HG02642 (cell line): ENCODE measurements around the gene SFRP5.

ENCODE experiments used
- ATAC-seq: cut with Tn5 transposase; IDR thresholded peaks from one replicate; pipeline ENCODE4 v1.9.1; 2021; ENCODE audit warnings: mild to moderate bottlenecking; ENCODE audit not compliant: unreplicated experiment, poor library complexity

Gene SFRP5

GRCh38 chr10:97788552-97789442, 17.0 kb upstream of the SFRP5 start:
- ATAC-seq, result no peak

- ATAC-seq, result no peak
Observed at GRCh38 chr10:97785731-97786130, 13.9 kb upstream of the SFRP5 start.

DNA sequence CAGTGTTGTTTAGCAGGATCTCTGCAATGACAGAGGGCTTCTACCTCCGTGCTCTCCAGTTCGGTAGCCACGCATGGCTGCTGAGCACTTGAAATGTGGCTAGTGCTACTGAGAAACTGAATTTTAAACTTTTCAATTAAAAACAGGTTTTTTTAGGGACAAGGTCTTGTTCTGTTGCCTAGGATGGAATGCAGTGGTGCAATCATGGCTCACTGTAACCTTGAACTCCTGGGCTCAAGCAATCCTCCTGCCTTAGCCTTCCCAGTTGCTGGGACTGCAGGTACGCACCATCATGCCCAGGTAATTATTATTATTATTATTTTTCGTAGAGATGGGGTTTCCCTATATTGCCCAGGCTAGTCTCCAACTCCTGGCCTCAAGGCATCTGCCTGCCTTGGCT, 13.4 kb upstream of the SFRP5 start:
- ATAC-seq, result no peak

GRCh38 chr10:97784200-97784810, 12.5 kb upstream of the SFRP5 start:
- ATAC-seq, result no peak

- no peak for ATAC-seq
Observed at GRCh38 chr10:97782455-97783228, 10.8 kb upstream of the SFRP5 start.

GRCh38 chr10:97781618-97782331, 10.0 kb upstream of the SFRP5 start:
- no peak for ATAC-seq

- no peak for ATAC-seq
Observed at GRCh38 chr10:97780841-97781617, 9.2 kb upstream of the SFRP5 start.

GRCh38 chr10:97779975-97780374, 8.2 kb upstream of the SFRP5 start:
- ATAC-seq, result no peak

GRCh38 chr10:97779492-97779891, 7.7 kb upstream of the SFRP5 start:
- no peak for ATAC-seq

DNA sequence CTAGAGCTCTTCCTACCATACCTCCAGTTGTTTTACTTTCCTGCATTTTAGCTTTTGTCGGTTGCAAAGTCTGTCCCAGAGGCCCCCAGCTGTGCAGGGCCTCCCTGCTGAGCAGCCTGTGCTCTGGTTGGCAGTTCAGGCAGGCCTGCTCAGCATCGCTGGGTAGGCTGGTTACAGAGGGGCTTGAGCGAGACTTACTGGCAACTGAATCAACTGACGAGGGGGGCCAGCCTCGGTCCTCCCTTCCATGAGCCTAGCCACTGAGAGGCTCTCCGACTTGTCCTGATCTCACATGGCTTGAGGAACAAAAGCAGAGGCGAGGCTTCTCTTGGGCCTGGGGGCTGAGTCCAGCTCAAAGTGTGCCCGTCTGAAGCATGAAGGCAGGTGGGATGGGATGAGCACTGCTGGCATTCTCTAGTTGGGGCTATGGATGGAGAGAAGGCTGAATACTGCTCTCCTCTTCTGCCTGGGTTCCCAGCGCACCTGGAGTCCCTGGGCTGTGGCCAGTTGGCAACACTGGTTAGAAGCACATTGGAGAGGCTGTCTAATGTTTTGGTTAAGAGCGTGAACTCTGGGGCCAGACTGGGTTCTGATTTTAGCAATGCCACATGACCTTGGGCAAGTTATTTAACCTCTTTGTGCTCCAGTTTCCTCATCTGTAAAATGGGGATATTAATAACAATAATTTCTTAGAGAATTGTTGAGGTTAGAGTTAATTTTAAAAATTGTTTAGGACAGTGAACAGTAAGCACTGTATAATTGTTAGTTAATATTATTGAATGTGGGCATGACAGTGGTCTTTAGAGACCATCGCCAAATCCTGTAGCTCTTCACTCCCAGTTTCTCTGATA, 6.9 kb upstream of the SFRP5 start:
- ATAC-seq, result no peak

GRCh38 chr10:97777143-97777542, 5.3 kb upstream of the SFRP5 start:
- no peak for ATAC-seq

DNA sequence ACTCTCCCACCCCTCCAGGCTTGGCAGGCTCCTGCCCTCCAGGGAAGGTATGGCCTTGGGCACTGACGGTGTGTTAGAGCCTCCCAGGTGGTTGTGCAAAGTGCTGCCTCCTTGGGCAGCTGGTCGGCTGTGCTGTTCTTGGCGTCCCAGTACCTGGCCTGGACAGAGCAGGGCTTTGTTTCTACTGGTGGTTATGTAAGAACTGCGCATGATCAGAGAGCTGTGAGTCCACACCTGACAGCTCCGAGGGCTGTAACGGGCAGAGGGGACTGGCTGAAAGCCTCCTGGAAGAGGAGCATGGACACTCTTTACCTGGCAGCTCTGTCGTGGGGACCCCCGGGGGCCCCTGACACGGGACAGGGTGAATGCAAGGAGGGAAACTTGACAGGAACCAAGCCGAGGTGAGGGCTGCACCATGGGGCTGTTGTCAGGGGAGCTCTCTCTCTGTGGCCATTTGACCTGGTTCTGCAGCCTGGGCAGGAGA, 3.1 kb upstream of the SFRP5 start:
- ATAC-seq, result no peak

- no peak for ATAC-seq
Observed at GRCh38 chr10:97773096-97773495, 1.3 kb upstream of the SFRP5 start.

DNA sequence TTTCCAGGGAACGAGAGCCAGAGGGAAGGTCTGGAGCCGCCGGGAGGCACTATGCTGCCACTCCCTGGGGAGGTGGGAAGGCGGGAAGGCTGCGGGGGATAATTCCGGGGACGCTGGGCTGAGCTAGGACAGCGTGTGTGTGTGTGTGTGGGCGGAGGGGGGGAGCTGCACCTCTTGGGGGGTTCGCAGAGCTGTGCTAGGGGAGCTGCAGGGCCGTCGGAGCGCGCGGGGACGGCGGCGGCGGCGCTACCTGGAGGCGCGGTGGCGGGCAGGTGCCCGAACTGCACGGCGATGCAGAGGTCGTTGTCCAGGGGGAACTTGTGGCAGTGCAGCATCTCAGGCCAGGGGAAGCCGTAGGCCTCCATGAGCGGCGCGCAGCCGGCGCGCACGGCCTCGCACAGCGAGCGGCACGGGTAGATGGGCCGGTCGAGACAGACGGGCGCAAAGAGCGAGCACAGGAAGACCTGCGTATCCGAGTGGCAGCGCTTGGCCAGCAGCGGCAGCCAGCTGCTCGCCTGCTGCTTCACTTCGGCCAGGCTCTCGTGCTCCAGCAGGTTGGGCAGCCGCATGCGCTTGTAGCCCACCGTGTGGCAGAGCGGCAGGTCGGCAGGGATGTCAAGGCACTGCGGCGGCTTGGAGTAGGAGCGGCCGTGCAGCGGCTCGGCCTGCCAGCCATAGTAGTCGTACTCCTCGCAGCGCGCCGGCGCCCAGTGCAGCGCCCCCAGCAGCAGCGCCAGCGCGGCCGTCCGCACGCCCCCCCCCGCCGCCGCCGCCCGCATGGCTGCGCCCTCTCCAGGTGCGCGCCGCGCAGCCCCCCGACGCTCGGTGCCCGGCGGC, 526 bp downstream of the SFRP5 start:
- ATAC-seq, result no peak

DNA sequence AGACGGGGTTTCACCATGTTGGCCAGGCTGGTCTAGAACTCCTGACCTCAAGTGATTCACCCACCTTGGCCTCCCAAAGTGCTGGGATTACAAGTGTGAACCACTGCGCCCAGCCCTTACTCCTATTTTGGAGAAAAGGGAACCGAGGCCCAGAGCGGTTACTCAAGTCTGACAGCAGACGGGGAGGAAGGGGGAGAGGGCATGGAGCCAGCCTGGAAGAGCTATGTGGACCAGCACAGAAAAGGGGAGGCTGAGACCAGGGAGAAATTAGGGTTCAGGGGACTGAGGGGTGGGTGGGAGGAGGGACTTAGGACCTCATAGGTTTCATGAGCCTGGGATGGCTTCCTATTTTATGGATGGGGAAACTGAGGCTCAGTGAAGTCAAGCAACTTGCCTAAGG, 1.5 kb downstream of the SFRP5 start:
- no peak for ATAC-seq

GRCh38 chr10:97768322-97769315, 3.2 kb downstream of the SFRP5 start:
- ATAC-seq, result no peak
